ENCODE measurements around the gene SSC4D.
"Not testable (repeated sequence)": the region's sequence is repeated elsewhere in the genome, so short reads cannot be mapped to it uniquely, and the experiment has no call there.

Gene SSC4D

DNA sequence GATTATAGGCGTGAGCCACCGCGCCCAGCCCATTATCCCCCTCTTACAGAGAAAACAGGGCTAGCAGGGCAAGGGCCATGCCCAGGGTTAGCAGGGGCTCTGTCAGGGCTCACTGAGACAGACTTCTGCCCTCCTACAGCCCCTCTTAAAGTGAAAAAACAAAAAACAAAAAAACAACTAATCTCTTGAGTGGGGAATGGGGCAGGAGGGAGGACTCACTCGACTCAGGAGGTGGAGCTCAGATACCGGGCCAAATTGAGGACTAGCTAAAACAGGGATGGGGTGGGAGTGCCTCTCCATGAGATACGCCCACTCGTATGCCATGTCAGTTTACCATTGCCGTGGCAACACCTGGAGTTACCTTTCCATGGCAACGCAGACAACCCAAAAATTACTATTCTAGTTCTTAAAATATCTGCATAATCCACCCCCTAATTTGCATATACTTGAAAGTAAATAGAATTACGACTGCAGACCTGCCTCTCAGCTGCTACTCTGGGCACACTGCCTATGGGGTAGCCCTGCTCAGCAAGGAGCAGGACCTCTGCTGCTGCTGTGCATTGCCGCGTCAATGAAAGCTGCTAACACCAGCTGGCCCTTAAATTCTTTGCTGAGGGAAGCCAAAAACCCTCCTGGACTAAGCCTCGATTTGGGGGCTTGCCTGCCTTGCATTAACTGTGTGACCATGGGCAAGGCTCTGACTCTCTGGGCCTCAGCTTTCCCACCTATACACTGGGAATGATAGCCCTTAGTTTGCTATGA lies 13.4 kb downstream of the SSC4D start:
- DNase-seq (ENCODE audit: low spot score), result no peak
- TF ChIP-seq CTCF (IDR thresholded peaks at IDR 0.05; ENCODE audit: borderline replicate concordance, control extremely low read depth, extremely low read depth, insufficient read depth, missing control alignments), result no peak
- in situ Hi-C loops (cut with MboI; ENCODE audit: low sequenced_read_pairs, unreplicated experiment), result no loop called here

- in situ Hi-C loops (cut with MboI; ENCODE audit: low sequenced_read_pairs, unreplicated experiment); DNase-seq (ENCODE audit: low spot score): not testable (repeated sequence)
Observed at GRCh38 chr7:76395605-76395964, 13.9 kb downstream of the SSC4D start.

DNA sequence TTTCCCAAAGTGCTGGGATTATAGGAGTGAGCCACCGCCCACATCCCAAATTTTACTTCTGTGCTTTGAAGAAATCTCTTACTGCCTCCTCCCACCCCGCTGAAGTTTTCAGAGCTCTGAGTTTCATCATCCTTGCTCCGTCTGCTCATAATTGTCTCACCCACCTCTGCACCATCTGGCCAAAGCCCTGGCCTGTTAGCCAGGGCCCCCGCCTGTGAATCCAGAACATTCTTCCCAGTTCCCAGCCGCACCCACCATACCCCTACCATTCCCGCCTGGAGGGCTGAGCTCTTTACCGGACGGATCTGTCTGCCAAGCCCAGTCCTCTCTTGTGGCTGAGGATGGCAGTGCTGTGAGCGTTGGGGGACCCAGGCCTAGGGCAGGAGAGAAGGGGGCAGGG lies 14.5 kb downstream of the SSC4D start:
- no peak for DNase-seq (ENCODE audit: low spot score)
- no peak for TF ChIP-seq CTCF (IDR thresholded peaks at IDR 0.05; ENCODE audit: borderline replicate concordance, control extremely low read depth, extremely low read depth, insufficient read depth, missing control alignments)
- in situ Hi-C loops (cut with MboI; ENCODE audit: low sequenced_read_pairs, unreplicated experiment), result no loop called here

DNA sequence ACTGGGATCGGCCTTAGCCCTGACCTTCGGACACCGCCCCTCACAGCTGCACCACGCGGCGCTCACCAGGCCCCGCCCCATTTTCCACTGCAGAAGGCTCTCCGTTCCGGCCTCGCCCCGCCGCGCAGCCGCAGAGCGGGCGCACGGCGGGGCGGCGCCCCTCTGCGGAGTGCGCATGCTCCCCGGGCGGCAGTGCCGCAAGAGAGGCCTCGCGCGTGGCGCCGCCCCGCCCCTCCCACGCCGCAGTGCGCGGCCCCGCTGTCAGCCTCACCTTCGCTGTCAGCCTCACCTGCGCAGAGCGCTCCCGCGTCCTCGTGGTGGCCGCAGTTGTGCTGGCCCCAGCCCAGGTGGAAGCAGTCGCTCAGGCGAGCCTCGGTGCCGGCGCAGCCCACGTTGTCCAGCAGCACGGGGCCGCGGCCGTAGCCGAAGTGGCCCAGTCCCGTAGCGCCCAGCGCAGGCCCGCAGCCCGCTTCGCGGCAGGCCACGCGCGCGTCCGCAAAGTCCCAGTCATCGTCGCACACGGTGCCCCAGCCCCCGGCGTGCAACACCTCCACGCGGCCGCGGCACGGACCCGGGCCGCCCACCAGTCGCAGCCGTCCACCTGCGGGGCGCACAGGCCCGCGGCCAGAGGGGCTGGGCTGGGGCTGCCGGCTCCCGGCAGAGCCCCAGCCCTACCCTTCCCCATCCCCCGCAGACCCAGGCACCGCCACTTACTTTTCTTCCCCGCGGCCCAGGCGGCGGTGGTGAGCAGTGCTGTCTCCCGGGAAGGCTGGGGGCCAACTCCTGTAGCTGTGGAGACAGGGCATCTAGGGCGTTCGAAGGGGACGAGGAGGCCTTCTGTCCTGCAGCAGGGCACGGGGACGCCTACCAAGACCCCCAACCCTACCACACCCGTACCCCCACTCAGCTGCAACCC lies 16.1 kb downstream of the SSC4D start:
- peak; percentile 99 for DNase-seq (ENCODE audit: low spot score)
- in situ Hi-C loops (cut with MboI; ENCODE audit: low sequenced_read_pairs, unreplicated experiment), result no loop called here
- no peak for TF ChIP-seq CTCF (IDR thresholded peaks at IDR 0.05; ENCODE audit: borderline replicate concordance, control extremely low read depth, extremely low read depth, insufficient read depth, missing control alignments)

DNA sequence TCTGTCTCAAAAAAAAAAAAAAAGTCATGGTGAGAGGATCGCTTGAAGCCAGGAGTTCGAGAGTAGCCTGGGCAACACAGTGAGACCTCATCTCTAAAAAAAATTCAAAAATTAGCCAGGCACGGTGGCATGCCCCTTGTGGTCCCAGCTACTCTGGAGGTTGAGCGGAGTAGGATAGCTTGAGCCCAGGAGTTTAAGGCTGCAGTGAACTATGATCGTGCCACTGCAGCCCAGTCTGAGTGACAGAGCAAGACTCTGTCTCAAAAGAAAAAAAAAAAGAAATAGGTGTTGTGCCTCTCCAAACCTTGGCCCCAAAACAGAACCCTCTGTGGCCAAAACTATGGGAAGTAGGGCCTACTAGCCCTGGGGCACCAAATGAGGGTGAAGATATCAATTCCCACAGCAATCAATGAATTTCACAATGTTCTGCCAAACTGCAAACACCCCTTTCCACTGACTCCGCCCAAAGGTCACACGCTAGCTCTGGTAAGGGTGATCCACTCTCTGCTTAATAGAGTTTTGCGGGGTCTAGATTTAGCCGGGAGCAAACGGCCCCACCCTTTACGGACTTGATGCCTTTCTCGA lies 16.9 kb downstream of the SSC4D start:
- in situ Hi-C loops (cut with MboI; ENCODE audit: low sequenced_read_pairs, unreplicated experiment), result no loop called here
- TF ChIP-seq CTCF (IDR thresholded peaks at IDR 0.05; ENCODE audit: borderline replicate concordance, control extremely low read depth, extremely low read depth, insufficient read depth, missing control alignments), result no peak
- DNase-seq (ENCODE audit: low spot score), result no peak

GRCh38 chr7:76390092-76390491 lies 19.4 kb downstream of the SSC4D start:
- in situ Hi-C loops (cut with MboI; ENCODE audit: low sequenced_read_pairs, unreplicated experiment), result no loop called here
- no peak for DNase-seq (ENCODE audit: low spot score)
- no peak for TF ChIP-seq CTCF (IDR thresholded peaks at IDR 0.05; ENCODE audit: borderline replicate concordance, control extremely low read depth, extremely low read depth, insufficient read depth, missing control alignments)

DNA sequence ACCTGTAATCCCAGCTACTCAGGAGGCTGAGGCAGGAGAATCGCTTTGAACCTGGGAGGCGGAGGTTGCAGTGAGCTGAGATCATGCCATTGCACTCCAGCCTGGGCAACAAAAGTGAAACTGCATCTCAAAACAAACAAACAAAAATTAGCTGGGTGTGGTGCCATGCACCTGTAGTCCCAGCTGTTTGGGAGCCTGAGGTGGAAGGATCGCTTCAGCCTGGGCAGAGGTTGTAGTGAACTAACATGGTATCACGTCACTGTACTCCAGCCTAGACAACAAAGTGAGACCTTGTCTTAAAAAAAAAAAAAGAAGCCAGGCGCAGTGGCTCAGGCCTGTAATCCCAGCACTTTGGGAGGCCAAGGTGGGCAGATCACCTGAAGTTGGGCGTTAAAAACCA lies 21.7 kb downstream of the SSC4D start:
- in situ Hi-C loops (cut with MboI; ENCODE audit: low sequenced_read_pairs, unreplicated experiment), result not testable (repeated sequence)

More for the DNA sequence above, 21.7 kb downstream of the SSC4D start:
- not testable (repeated sequence) for DNase-seq (ENCODE audit: low spot score)

Measured in GM13976 (cell line).